SIG-M5 treated with dmso at 0.1 percent for 504 hours (cell line): ENCODE data around the gene SDK1.

ENCODE experiments used
- DNase-seq: peaks from one replicate; lab custom pipeline; 2025; ENCODE audit not compliant: unreplicated experiment; lab: John Stamatoyannopoulos, UW

The SDK1 gene

GRCh38 chr7:4145576-4145975 lies 844.5 kb downstream of the SDK1 start:
- no peak for DNase-seq

- DNase-seq = no peak
Measured at GRCh38 chr7:4147926-4148620, 847.0 kb downstream of the SDK1 start.

- no peak for DNase-seq
Measured at GRCh38 chr7:4149236-4149635, 848.2 kb downstream of the SDK1 start.

GRCh38 chr7:4149645-4150044 lies 848.6 kb downstream of the SDK1 start:
- no peak for DNase-seq

DNA sequence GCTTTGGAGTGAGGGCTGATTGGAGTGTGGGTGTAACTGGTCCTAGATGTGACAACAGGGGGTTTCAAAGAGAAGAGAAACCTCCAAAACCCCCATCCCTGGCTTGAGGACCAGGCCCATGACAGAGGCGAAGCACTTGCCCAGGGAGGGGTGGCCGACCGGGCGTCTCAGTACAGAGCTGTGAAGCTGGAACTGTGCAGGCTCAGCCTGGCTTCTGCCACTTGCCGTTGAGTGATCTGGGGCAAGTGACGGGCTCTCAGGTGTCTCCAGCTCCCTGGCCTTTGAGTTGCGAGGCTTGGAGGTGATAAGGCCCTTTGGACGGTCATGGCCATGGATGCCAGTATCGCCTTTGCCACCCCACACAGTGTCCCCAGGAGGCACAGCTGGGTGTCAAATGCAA lies 849.7 kb downstream of the SDK1 start:
- DNase-seq = no peak

GRCh38 chr7:4151524-4151923 lies 850.5 kb downstream of the SDK1 start:
- no peak for DNase-seq

DNA sequence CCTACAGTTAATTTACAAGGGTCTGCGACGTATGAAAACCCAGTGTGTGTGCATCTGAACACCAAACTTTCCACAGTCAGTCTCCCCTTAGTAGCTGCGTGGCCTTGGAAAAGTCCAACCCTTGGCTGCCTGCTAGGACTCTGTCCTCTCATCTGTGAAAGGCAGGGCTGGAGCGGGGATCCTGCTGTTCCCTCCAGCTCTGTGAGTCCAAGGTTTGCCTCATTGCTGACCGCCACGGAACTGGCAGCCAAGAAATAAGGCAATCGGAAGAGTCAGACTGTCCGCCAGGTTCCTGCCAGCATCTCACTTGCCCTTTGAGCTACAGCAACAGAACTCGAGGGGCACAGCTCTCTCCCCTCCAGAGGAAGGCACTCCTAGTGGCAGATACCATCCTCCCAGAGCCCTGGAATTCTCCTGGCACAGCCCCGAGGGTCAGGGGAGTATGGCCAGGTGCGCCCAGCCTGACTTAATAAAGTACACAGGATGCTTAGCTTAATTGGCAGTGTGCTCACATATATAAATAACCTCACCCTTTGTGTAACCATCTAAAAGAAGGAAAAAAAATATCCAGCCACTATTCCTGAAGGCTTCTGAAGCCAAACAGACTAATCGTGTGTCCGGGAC lies 851.0 kb downstream of the SDK1 start:
- no peak for DNase-seq

- DNase-seq = no peak
Measured at GRCh38 chr7:4154882-4155535, 854.0 kb downstream of the SDK1 start.

- no peak for DNase-seq
Measured at GRCh38 chr7:4156190-4156589, 855.1 kb downstream of the SDK1 start.

DNA sequence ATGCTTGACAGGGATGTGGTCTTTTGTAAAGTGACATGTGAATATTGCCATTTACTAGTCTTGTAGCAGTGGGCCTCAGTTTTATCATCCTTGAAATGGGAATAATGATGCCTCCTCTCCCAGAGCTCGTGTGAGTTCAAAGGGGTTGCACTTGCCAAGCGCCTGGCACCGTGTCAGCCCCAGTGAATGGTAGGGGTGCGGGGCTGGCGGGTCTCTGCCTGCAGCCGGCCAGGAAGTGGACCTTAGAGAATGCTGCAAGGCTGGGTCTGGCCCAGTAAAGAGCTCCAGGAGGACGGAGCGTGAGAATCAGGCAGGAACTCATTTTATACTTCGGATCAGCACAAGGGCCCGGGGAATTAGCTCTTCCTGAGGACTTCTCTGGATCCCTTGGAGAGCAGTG lies 856.6 kb downstream of the SDK1 start:
- no peak for DNase-seq

GRCh38 chr7:4158441-4159153 lies 857.5 kb downstream of the SDK1 start:
- no peak for DNase-seq

GRCh38 chr7:4159154-4159501 lies 858.1 kb downstream of the SDK1 start:
- no peak for DNase-seq

- no peak for DNase-seq
Measured at GRCh38 chr7:4159761-4160554, 858.9 kb downstream of the SDK1 start.

- DNase-seq = no peak
Measured at GRCh38 chr7:4162884-4163564, 862.0 kb downstream of the SDK1 start.

DNA sequence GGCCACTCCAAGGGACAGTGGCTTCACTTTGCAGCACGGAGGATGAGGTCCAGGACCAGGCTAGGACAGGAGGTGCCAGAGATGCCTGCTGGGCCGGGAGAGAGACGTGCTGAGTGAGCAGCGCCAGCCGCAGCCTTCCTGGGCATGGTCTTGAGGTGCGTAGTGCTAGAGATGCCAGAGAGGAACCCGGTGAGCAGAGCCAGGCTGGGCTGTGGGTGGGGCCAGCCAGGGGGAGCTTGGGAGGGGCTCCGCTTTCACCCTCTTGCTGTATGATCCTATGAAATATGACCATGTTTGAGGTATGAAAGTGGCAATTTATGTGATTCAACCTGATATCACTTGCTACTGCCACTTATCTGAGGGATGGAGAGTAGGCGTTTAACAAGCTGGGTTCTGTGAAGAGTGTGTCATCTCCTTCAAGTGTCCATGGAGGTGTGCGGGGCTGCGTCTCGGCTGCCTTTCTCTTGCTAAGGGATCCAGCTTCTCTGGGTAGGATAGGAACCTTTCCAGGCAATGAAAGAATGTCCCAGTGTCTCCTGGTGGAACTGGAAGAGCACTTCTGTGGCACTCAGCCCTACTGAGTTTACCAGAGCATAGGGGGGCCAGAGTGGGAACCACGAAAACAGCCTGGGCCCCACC lies 862.6 kb downstream of the SDK1 start:
- DNase-seq = no peak

GRCh38 chr7:4164556-4164955 lies 863.5 kb downstream of the SDK1 start:
- no peak for DNase-seq

- no peak for DNase-seq
Measured at GRCh38 chr7:4166340-4166739, 865.3 kb downstream of the SDK1 start.

GRCh38 chr7:4166807-4167206 lies 865.8 kb downstream of the SDK1 start:
- no peak for DNase-seq

DNA sequence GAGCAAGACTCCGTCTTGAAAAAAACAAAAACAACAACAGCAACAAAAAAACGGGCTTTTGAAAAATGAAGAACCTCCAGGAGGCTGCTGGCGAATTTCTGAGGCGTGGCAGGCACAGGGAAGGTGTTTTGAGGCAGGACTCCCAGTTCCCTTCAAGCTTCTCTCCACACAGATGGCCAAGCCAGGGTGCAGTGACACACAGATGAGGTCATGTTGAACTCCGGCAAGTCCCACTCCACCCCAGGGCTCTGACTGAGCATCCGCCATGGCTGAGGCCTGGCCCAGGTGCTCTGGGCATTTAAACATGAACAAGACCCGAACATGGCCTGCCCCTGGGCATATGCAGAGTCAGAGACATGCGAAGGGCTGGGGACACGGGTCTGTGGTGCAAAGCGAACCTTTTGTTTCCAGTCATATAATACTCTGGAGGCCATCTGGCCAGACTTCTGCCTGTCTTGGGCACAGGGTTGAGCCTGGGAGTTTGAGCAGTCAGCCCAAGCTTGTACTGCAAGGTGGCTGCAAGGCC lies 866.4 kb downstream of the SDK1 start:
- no peak for DNase-seq

DNA sequence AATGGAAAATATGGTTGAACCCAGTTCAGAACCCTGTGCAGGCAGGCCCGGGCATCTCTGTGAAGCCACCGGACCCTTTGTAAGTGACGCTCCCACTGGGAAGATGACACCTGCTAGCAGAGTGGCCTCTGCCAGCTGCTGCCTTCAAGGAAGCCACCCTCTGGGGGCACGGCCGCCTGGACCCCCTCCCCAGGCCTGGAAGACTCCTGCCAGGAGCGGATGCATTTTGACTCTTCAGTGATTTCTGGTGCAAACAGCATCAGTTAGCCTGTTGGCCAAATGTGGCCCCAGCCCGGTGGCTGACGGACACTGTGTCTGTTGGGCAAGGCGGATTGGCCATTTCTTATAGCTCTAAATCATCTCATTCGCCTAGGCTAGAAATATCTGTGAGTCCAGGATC lies 867.0 kb downstream of the SDK1 start:
- DNase-seq = no peak
